A549 (cell line): ENCODE data around the gene DOK4. TPM values are rescaled to one million over a fixed set of nuclear protein-coding genes. Genes with fewer than 3 reads are reported as not detected.
A peak's percentile ranks its signal among the peaks of the same experiment; 100 is the strongest.

Experiments
- ATAC-seq, 2 experiments: fragments of 200-7000 bp in 1 of 2; fragments of >200 bp in 1 of 2; cut with Nextera tagmentation in 1 of 2; cut with Tn5 transposase in 1 of 2; 3 replicates each; pipeline versions ENCODE4 v1.8.0 to v1.9.1; 2018 to 2020; ENCODE audit warnings: mild to moderate bottlenecking in 1 of 2, moderate library complexity in 1 of 2
- CTCF ChIA-PET: fragments of 300-600 bp; sonication (Branson Sonifier 250); formaldehyde crosslinking; extraction: SDS; loops from one replicate; lab custom pipeline; 2021; ENCODE audit warnings: antibody characterized with exemption, inconsistent platforms; lab: Yijun Ruan, JAX
- POLR2A ChIA-PET: fragments of 350-600 bp; formaldehyde crosslinking; extraction: SDS; loops from one replicate; lab custom pipeline; 2021; ENCODE audit warnings: antibody characterized with exemption, inconsistent platforms; lab: Yijun Ruan, JAX
- DNase-seq, 2 experiments: peaks; one replicate each; pipeline versions ENCODE4 v3.0.0 to v3.0.0-alpha.2; 2011 to 2016; ENCODE audit warnings: low read depth in 1 of 2, low spot score in 1 of 2
- FAIRE-seq: peaks from 2 replicates; lab custom pipeline; 2011; peaks lifted over from hg19 to GRCh38; lab: Jason Lieb, UNC
- H3K27ac ChIP-seq, 2 experiments: fragments of >200 bp; sonication (Bioruptor Twin); formaldehyde crosslinking; 3 replicates each; pipeline ENCODE4 v1.5.1; 2016 to 2017
- H3K4me1 ChIP-seq: fragments of >200 bp; sonication (Bioruptor Twin); formaldehyde crosslinking; 3 replicates; pipeline ENCODE4 v1.6.1; 2016
- H3K4me2 ChIP-seq: fragments of >200 bp; sonication (Bioruptor Twin); formaldehyde crosslinking; 3 replicates; pipeline ENCODE4 v1.6.1; 2016
- H3K4me3 ChIP-seq: fragments of >200 bp; sonication (Bioruptor Twin); formaldehyde crosslinking; 3 replicates; pipeline ENCODE4 v1.5.1; 2016
- H3K9me3 ChIP-seq: fragments of >200 bp; sonication (Bioruptor Twin); formaldehyde crosslinking; 3 replicates; pipeline ENCODE4 v1.6.1; 2016
- BHLHE40 ChIP-seq: IDR thresholded peaks from 2 replicates; pipeline ENCODE4 v1.6.1; 2012; ENCODE audit warnings: low read depth, low read length, inconsistent platforms
- CBX8 ChIP-seq: fragments of 200-600 bp; sonication (generic); IDR thresholded peaks from 2 replicates; pipeline ENCODE4 v1.6.1; 2016
- CHD2 ChIP-seq: fragments of 150-350 bp; IDR thresholded peaks from 2 replicates; pipeline ENCODE4 v1.6.1; 2014; ENCODE audit warnings: low read length; ENCODE audit not compliant: partially characterized antibody
- CTCF ChIP-seq: fragments of >200 bp; sonication (Bioruptor Twin); formaldehyde crosslinking; IDR thresholded peaks from 3 replicates; pipeline ENCODE4 v1.5.1; 2016
- EHF ChIP-seq: fragments of 250-450 bp; sonication (Bioruptor Pico); IDR thresholded peaks from 2 replicates; pipeline ENCODE4 v1.5.0; 2020; ENCODE audit warnings: mild to moderate bottlenecking
- EHMT2 ChIP-seq: fragments of 200-600 bp; sonication (generic); IDR thresholded peaks from 2 replicates; pipeline ENCODE4 v1.6.1; 2016; ENCODE audit warnings: antibody characterized with exemption, low read depth, mild to moderate bottlenecking, moderate library complexity
- ELK1 ChIP-seq: fragments of 150-350 bp; IDR thresholded peaks from 2 replicates; pipeline ENCODE4 v1.6.1; 2014; ENCODE audit warnings: low read depth, mild to moderate bottlenecking, low read length
- FOSL2 ChIP-seq, 2 experiments: fragments of 450-650 bp in 1 of 2; fragments of >200 bp in 1 of 2; sonication (Bioruptor Twin) in 1 of 2; formaldehyde crosslinking; IDR thresholded peaks; 2 replicates each; pipeline versions ENCODE4 v1.5.0 to v1.6.1; 2016 to 2020; ENCODE audit warnings: mild to moderate bottlenecking in 1 of 2, moderate library complexity in 1 of 2
- HDAC2 ChIP-seq: fragments of 200-600 bp; sonication (generic); IDR thresholded peaks from 2 replicates; pipeline ENCODE4 v1.6.1; 2016
- HES2 ChIP-seq: fragments of >200 bp; sonication (Bioruptor Twin); formaldehyde crosslinking; IDR thresholded peaks from 2 replicates; pipeline ENCODE4 v1.6.1; 2016
- HEYL ChIP-seq: fragments of 250-450 bp; sonication (Bioruptor Pico); IDR thresholded peaks from 2 replicates; pipeline ENCODE4 v1.8.0; 2021; ENCODE audit warnings: mild to moderate bottlenecking, moderate library complexity
- HOXA7 ChIP-seq: fragments of 250-450 bp; sonication (Bioruptor Pico); IDR thresholded peaks from 2 replicates; pipeline ENCODE4 v1.5.0; 2020; ENCODE audit warnings: mild to moderate bottlenecking, moderate library complexity
- JUNB ChIP-seq: fragments of >200 bp; sonication (Bioruptor Twin); formaldehyde crosslinking; IDR thresholded peaks from 2 replicates; pipeline ENCODE4 v1.6.1; 2016
- KDM1A ChIP-seq: fragments of 200-600 bp; sonication (generic); IDR thresholded peaks from 2 replicates; pipeline ENCODE4 v1.6.1; 2016; ENCODE audit warnings: low read depth, mild to moderate bottlenecking
- KDM5A ChIP-seq: fragments of 200-600 bp; sonication (generic); IDR thresholded peaks from 2 replicates; pipeline ENCODE4 v1.6.1; 2016; ENCODE audit warnings: antibody characterized with exemption, mild to moderate bottlenecking
- MAZ ChIP-seq: fragments of 150-350 bp; IDR thresholded peaks from 2 replicates; pipeline ENCODE4 v1.6.1; 2014; ENCODE audit warnings: antibody characterized with exemption, low read depth, low read length, borderline replicate concordance
- MYC ChIP-seq: IDR thresholded peaks from 2 replicates; pipeline ENCODE4 v1.6.1; 2012; ENCODE audit warnings: mild to moderate bottlenecking, inconsistent platforms, low read length, improper control_type of control experiment, borderline replicate concordance
- NFE2L2 ChIP-seq: fragments of 150-350 bp; conservative IDR thresholded peaks from 2 replicates; pipeline ENCODE4 v1.6.1; 2014; ENCODE audit warnings: low read length
- PHF8 ChIP-seq: fragments of 200-600 bp; sonication (generic); IDR thresholded peaks from 2 replicates; pipeline ENCODE4 v1.6.1; 2016; ENCODE audit warnings: low read depth, mild to moderate bottlenecking, antibody characterized with exemption, moderate library complexity, borderline replicate concordance
- POLR2A ChIP-seq: IDR thresholded peaks from 2 replicates; pipeline ENCODE4 v1.6.1; 2012; ENCODE audit warnings: mild to moderate bottlenecking, low read length
- RARB ChIP-seq: fragments of 250-450 bp; sonication (Bioruptor Pico); IDR thresholded peaks from 2 replicates; pipeline ENCODE4 v1.8.0; 2021; ENCODE audit warnings: mild to moderate bottlenecking, moderate library complexity
- RCOR1 ChIP-seq: fragments of 150-350 bp; IDR thresholded peaks from 2 replicates; pipeline ENCODE4 v1.6.1; 2014; ENCODE audit warnings: antibody characterized with exemption, low read length, low read depth
- SMC3 ChIP-seq: fragments of >200 bp; sonication (Bioruptor Twin); formaldehyde crosslinking; IDR thresholded peaks from 3 replicates; pipeline ENCODE4 v1.6.1; 2018; ENCODE audit warnings: inconsistent platforms
- SREBF2 ChIP-seq: fragments of 450-650 bp; IDR thresholded peaks from 2 replicates; pipeline ENCODE4 v1.6.1; 2014; ENCODE audit warnings: mild to moderate bottlenecking, moderate library complexity
- TFCP2L1 ChIP-seq: fragments of 250-450 bp; sonication (Bioruptor Pico); IDR thresholded peaks from 2 replicates; pipeline ENCODE4 v1.5.0; 2021; ENCODE audit warnings: mild to moderate bottlenecking
- ZNF302 ChIP-seq: fragments of 250-450 bp; sonication (Bioruptor Pico); IDR thresholded peaks from 2 replicates; pipeline ENCODE4 v1.9.0; 2021; ENCODE audit warnings: inconsistent platforms, mild to moderate bottlenecking, moderate library complexity
- ZSCAN20 ChIP-seq: fragments of 250-450 bp; sonication (Bioruptor Pico); IDR thresholded peaks from 2 replicates; pipeline ENCODE4 v1.8.0; 2022; ENCODE audit warnings: mild to moderate bottlenecking, moderate library complexity
- WGBS: methylation state at CpG from one replicate; pipeline ENCODE4 v1.1.6; 2017; ENCODE audit errors: missing lambda C conversion rate; 5-methylcytosine and 5-hydroxymethylcytosine counted together
- polyA plus RNA-seq, 4 experiments: library from polyadenylated mRNA; depleted of rRNA in 3 of 4; stranded (reverse); fragments of >200 nt; fragmentation: RNase III in 1 of 4; extraction: RNeasy Plus Mini Kit Qiagen cat#74134 plus additional on column Dnase treatment in 1 of 4; gene quantifications; 2 replicates in 3 of 4; 3 replicates in 1 of 4; pipeline ENCODE4 v1.2.3, GENCODE V29; 2011 to 2017
- TF ChIP-seq, protein P1 (sequence below): fragments of 250-450 bp; sonication (Bioruptor Pico); IDR thresholded peaks from 2 replicates; pipeline ENCODE4 v1.5.0; 2021; ENCODE audit warnings: mild to moderate bottlenecking, moderate library complexity, borderline replicate concordance
- TF ChIP-seq, protein P2 (sequence below): IDR thresholded peaks from 2 replicates; pipeline ENCODE4 v1.6.1; 2012; ENCODE audit warnings: low read depth, borderline replicate concordance
- TF ChIP-seq, protein P3 (sequence below): fragments of >200 bp; sonication (Bioruptor Twin); formaldehyde crosslinking; IDR thresholded peaks from 3 replicates; pipeline ENCODE4 v1.6.1; 2016
- TF ChIP-seq, protein P4 (sequence below): IDR thresholded peaks from 2 replicates; pipeline ENCODE4 v1.6.1; 2012

Gene DOK4
- polyA plus RNA-seq, 2 of the 4 experiments (the other 2 are of a cell fraction), result 70.3 to 85.4 TPM

DNA sequence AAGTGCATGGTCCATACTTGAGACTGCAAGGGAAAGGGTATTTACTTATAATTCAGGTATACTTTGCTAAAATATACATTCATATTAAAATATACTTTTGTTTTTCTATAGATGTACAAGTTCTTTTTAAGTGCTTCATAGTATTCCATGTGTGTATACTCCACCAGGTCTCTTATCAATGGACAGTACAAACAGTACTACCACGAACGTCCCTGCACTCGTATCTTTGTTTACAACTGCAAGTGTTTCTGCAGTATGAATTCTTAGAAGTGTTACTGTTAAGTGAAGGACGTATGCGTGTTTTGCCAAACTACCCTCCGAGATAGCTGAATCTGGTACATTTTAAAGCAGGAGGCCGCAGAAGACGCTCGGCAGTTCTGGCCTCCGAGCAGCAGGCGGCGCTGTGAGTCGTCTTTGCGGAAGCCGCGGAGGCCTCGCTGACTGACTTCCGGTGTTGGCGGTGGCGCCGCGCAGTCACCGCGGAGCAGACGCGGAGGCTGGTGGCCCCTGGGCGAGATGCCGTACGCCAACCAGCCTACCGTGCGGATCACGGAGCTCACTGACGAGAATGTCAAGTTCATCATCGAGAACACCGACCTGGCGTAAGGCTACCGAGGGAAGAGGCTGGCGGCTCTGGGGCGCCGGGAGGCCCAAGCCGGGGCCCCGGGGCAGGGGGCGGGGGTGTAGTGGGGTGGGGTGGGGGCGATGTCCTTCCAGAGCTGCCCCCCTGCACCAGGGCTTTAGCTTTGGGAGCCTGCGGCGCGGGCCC lies 23.9 kb downstream of the DOK4 start, which contains the start of gene POLR2C:
Gene POLR2C, plus strand, starts transcription at position 471 of the 769 bp plus-strand sequence. Its CDS starts 46 bp downstream, at position 517.
- H3K4me3 ChIP-seq, result peak within 1 kb of the TSS; percentile 82
- H3K9me3 ChIP-seq, result no peaks in the 10 kb centered on the region
- ATAC-seq, result peak; percentile 93 to 97
- peak; percentile 85 to 91 for DNase-seq
- H3K27ac ChIP-seq, result peak within 1 kb of the TSS; percentile 93 to 97
- H3K4me1 ChIP-seq, result peaks cover 37% of the 10 kb centered on the region
- CTCF ChIA-PET, result interaction anchor here (0.8 to 4.4 kb wide), 25 partner anchors 8 to 1352 kb away, joined by 3 to 54 read pairs (median 7); partner anchors contain the start of genes CIAPIN1, COQ9 and DOK4
- POLR2A ChIA-PET, result interaction anchor here (0.5 to 2.5 kb wide), 18 partner anchors 9 to 162 kb away, joined by 3 to 25 read pairs (median 4); partner anchors contain the start of genes CIAPIN1 and COQ9
- 1% methylated on average over 26 of the region's 47 CpGs for WGBS
- H3K4me2 ChIP-seq, result peak within 1 kb of the TSS; percentile 74
- FAIRE-seq, result no peak
- TF ChIP-seq MYC, result 0 out of 2 replicates have a peak, but pooled peaks have one; percentile 39
- no peak for TF ChIP-seq KDM1A
- TF ChIP-seq CHD2, result no peak
- peak; percentile 89; the same call in 1 of the 2 replicates for TF ChIP-seq PHF8
- peak; percentile 58; the same call in 1 of the 2 replicates for TF ChIP-seq MAZ
- TF ChIP-seq HOXA7 (CRISPR knock-in tag), result no peak
- no peak for TF ChIP-seq ZSCAN20 (CRISPR knock-in tag)
- TF ChIP-seq RARB (CRISPR knock-in tag), result no peak
- no peak for TF ChIP-seq NFE2L2
- TF ChIP-seq EHF (CRISPR knock-in tag), result no peak
- TF ChIP-seq BHLHE40, result no peak
- TF ChIP-seq, protein P1, sequence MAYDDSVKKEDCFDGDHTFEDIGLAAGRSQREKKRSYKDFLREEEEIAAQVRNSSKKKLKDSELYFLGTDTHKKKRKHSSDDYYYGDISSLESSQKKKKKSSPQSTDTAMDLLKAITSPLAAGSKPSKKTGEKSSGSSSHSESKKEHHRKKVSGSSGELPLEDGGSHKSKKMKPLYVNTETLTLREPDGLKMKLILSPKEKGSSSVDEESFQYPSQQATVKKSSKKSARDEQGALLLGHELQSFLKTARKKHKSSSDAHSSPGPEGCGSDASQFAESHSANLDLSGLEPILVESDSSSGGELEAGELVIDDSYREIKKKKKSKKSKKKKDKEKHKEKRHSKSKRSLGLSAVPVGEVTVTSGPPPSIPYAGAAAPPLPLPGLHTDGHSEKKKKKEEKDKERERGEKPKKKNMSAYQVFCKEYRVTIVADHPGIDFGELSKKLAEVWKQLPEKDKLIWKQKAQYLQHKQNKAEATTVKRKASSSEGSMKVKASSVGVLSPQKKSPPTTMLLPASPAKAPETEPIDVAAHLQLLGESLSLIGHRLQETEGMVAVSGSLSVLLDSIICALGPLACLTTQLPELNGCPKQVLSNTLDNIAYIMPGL, result peak; percentile 81; the same call in 1 of the 2 replicates
- no peak for TF ChIP-seq CBX8
- TF ChIP-seq, protein P2, sequence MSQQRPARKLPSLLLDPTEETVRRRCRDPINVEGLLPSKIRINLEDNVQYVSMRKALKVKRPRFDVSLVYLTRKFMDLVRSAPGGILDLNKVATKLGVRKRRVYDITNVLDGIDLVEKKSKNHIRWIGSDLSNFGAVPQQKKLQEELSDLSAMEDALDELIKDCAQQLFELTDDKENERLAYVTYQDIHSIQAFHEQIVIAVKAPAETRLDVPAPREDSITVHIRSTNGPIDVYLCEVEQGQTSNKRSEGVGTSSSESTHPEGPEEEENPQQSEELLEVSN, result no peak
- no peak for TF ChIP-seq HEYL
- no peak for TF ChIP-seq HDAC2
- no peak for TF ChIP-seq HES2
- peak; percentile 71 for TF ChIP-seq SMC3
- no peak for TF ChIP-seq JUNB
- TF ChIP-seq, protein P3, sequence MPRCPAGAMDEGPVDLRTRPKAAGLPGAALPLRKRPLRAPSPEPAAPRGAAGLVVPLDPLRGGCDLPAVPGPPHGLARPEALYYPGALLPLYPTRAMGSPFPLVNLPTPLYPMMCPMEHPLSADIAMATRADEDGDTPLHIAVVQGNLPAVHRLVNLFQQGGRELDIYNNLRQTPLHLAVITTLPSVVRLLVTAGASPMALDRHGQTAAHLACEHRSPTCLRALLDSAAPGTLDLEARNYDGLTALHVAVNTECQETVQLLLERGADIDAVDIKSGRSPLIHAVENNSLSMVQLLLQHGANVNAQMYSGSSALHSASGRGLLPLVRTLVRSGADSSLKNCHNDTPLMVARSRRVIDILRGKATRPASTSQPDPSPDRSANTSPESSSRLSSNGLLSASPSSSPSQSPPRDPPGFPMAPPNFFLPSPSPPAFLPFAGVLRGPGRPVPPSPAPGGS, result peak; percentile 84; the same call in 2 of the 3 replicates
- no peak for TF ChIP-seq EHMT2
- TF ChIP-seq, protein P4, sequence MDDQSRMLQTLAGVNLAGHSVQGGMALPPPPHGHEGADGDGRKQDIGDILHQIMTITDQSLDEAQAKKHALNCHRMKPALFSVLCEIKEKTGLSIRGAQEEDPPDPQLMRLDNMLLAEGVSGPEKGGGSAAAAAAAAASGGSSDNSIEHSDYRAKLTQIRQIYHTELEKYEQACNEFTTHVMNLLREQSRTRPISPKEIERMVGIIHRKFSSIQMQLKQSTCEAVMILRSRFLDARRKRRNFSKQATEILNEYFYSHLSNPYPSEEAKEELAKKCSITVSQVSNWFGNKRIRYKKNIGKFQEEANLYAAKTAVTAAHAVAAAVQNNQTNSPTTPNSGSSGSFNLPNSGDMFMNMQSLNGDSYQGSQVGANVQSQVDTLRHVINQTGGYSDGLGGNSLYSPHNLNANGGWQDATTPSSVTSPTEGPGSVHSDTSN, result 0 out of 2 replicates have a peak, but pooled peaks have one; percentile 23
- peak; percentile 82 for TF ChIP-seq CTCF
- no peak for TF ChIP-seq KDM5A
- no peak for TF ChIP-seq TFCP2L1
- 0 out of 2 replicates have a peak, but pooled peaks have one; percentile 24 for TF ChIP-seq ELK1
- no peak for TF ChIP-seq ZNF302 (CRISPR knock-in tag)
- no peak for TF ChIP-seq RCOR1
- peak; percentile 99 for TF ChIP-seq POLR2A
- no peak for TF ChIP-seq FOSL2 (IDR thresholded peaks at IDR 0.05)
- peak; percentile 33; the same call in 1 of the 2 replicates for TF ChIP-seq FOSL2 (CRISPR knock-in tag; IDR thresholded peaks at IDR 0.05)
- no peak for TF ChIP-seq SREBF2
